ENCODE measurements around the gene GYG2. TPM values are rescaled to one million over a fixed set of nuclear protein-coding genes. Genes with fewer than 3 reads are reported as not detected.

GYG2 gene
- polyA plus RNA-seq, 1 of the 3 experiments (the other 2 are of a cell fraction) = 1.8 TPM

DNA sequence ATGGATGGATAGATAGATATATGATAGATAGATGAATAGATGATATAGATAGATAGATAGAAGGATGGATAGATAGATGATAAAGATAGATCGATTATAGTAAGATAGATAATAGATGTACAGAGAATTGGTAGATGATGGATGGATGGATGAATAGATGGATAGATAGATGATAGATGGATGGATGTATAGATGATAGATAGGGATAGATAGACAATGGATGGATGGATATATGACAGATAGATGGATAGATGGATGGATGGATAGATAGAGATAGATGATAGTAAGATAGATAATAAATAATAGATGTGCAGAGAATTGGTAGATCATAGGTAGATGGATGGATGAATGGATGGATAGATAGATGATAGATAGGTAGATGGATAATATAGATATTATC, 12.2 kb downstream of the GYG2 start:
- Histone ChIP-seq H3K79me2 (ENCODE audit: insufficient read depth) (no peaks in the 10 kb centered on the region), H3K4me1 (ENCODE audit: control insufficient read depth in 1 of 2, insufficient read depth in 2 of 2, low read depth in 1 of 2, low read length in 1 of 2) (no peaks in the 10 kb centered on the region), H3K9me2 (no peaks in the 10 kb centered on the region), H3K4me2 (no peak overlapping the region), H4K20me1 (ENCODE audit: insufficient read depth) (no peaks in the 10 kb centered on the region), H3K36me3 (replicated peaks in 1 of 2; ENCODE audit: control insufficient read depth in 1 of 2, insufficient read depth in 2 of 2, low read length in 1 of 2) (no peaks in the 10 kb centered on the region), H3K27ac (ENCODE audit: low read depth in 2 of 2, low read length in 1 of 2) (no peak overlapping the region), H3K4me3 (ENCODE audit: low read depth in 2 of 2, low read length in 1 of 2) (no peak overlapping the region), H3K27me3 (ENCODE audit: insufficient read depth) (no peaks in the 10 kb centered on the region), H3K9ac (no peak overlapping the region), H2AFZ (ENCODE audit: low read depth) (no peak overlapping the region), H3K9me3 (no peaks in the 10 kb centered on the region; the same call in 1 of the 2 replicates), H3F3A (replicated peaks; ENCODE audit: insufficient read depth) (no peaks in the 10 kb centered on the region)
- ChIA-PET POLR2A (no interaction called here), CTCF (interaction anchor here (0.6 kb wide), 1 partner anchor 21 kb away, joined by 3 read pairs; no protein-coding TSS in a partner anchor)
- TF ChIP-seq NFIC (IDR thresholded peaks at IDR 0.05; ENCODE audit: borderline replicate concordance) (no peak), FOXM1 (IDR thresholded peaks at IDR 0.05; ENCODE audit: low read depth) (no peak), FOSL2 (IDR thresholded peaks at IDR 0.05; ENCODE audit: borderline replicate concordance, low read depth) (no peak), POLR2AphosphoS5 (IDR thresholded peaks at IDR 0.05; ENCODE audit: low read depth, low read length) (no peak), GATA2 (CRISPR knock-in tag; IDR thresholded peaks at IDR 0.05) (no peak), CHD2 (IDR thresholded peaks at IDR 0.05; ENCODE audit: low read length, partially characterized antibody) (no peak)
- TF ChIP-seq, protein P1, sequence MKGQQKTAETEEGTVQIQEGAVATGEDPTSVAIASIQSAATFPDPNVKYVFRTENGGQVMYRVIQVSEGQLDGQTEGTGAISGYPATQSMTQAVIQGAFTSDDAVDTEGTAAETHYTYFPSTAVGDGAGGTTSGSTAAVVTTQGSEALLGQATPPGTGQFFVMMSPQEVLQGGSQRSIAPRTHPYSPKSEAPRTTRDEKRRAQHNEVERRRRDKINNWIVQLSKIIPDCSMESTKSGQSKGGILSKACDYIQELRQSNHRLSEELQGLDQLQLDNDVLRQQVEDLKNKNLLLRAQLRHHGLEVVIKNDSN (IDR thresholded peaks at IDR 0.05; ENCODE audit: borderline replicate concordance, low read depth) = no peak
- TF ChIP-seq, protein P2, sequence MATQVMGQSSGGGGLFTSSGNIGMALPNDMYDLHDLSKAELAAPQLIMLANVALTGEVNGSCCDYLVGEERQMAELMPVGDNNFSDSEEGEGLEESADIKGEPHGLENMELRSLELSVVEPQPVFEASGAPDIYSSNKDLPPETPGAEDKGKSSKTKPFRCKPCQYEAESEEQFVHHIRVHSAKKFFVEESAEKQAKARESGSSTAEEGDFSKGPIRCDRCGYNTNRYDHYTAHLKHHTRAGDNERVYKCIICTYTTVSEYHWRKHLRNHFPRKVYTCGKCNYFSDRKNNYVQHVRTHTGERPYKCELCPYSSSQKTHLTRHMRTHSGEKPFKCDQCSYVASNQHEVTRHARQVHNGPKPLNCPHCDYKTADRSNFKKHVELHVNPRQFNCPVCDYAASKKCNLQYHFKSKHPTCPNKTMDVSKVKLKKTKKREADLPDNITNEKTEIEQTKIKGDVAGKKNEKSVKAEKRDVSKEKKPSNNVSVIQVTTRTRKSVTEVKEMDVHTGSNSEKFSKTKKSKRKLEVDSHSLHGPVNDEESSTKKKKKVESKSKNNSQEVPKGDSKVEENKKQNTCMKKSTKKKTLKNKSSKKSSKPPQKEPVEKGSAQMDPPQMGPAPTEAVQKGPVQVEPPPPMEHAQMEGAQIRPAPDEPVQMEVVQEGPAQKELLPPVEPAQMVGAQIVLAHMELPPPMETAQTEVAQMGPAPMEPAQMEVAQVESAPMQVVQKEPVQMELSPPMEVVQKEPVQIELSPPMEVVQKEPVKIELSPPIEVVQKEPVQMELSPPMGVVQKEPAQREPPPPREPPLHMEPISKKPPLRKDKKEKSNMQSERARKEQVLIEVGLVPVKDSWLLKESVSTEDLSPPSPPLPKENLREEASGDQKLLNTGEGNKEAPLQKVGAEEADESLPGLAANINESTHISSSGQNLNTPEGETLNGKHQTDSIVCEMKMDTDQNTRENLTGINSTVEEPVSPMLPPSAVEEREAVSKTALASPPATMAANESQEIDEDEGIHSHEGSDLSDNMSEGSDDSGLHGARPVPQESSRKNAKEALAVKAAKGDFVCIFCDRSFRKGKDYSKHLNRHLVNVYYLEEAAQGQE (IDR thresholded peaks at IDR 0.05; ENCODE audit: low read depth, low read length) = no peak
- WGBS (ENCODE audit: low lambda C conversion rate) = 11% methylated on average over 1 of the region's 1 CpG
- DNase-seq = no peak

DNA sequence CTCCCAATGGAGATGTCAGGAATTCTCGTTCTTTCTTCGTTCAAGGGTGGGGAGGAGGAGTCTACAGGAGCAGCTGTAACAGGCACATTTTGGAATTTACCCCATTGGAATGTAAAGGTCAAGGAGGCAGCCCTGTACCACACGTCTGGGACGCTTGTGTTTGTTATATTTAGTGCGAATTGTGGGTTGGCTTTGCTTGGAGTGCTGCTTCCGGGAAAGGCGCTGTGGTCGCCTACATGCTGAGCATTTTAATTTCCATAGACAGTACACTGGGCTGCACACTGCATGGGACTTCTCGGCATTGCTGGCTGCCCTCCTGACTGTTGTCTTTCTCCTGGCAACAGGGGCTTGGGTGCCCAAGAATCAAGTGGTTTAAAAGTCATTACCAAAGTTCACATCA, 12.8 kb downstream of the GYG2 start:
- H3F3A ChIP-seq (replicated peaks; ENCODE audit: insufficient read depth) = no peaks in the 10 kb centered on the region
- no peaks in the 10 kb centered on the region for H3K4me1 ChIP-seq (ENCODE audit: control insufficient read depth in 1 of 2, insufficient read depth in 2 of 2, low read depth in 1 of 2, low read length in 1 of 2)
- H3K27me3 ChIP-seq (ENCODE audit: insufficient read depth) = no peaks in the 10 kb centered on the region
- no peak overlapping the region for H3K9ac ChIP-seq
- CTCF ChIA-PET = no interaction called here
- H3K4me2 ChIP-seq = no peak overlapping the region
- no peaks in the 10 kb centered on the region; the same call in 1 of the 2 replicates for H3K9me3 ChIP-seq
- no peak for DNase-seq
- no peak overlapping the region for H3K4me3 ChIP-seq (ENCODE audit: low read depth in 2 of 2, low read length in 1 of 2)
- H3K36me3 ChIP-seq (replicated peaks in 1 of 2; ENCODE audit: control insufficient read depth in 1 of 2, insufficient read depth in 2 of 2, low read length in 1 of 2) = no peaks in the 10 kb centered on the region
- no peaks in the 10 kb centered on the region for H3K9me2 ChIP-seq
- POLR2A ChIA-PET = no interaction called here
- WGBS (ENCODE audit: low lambda C conversion rate) = 37% methylated on average over 8 of the region's 9 CpGs
- H2AFZ ChIP-seq (ENCODE audit: low read depth) = no peak overlapping the region
- no peak overlapping the region for H3K27ac ChIP-seq (ENCODE audit: low read depth in 2 of 2, low read length in 1 of 2)
- H3K79me2 ChIP-seq (ENCODE audit: insufficient read depth) = no peaks in the 10 kb centered on the region
- H4K20me1 ChIP-seq (ENCODE audit: insufficient read depth) = no peaks in the 10 kb centered on the region
- TF ChIP-seq, protein P2 (IDR thresholded peaks at IDR 0.05; ENCODE audit: low read depth, low read length) = no peak
- TF ChIP-seq RCOR1 (IDR thresholded peaks at IDR 0.05; ENCODE audit: low read length) = no peak
- no peak for TF ChIP-seq FOXM1 (IDR thresholded peaks at IDR 0.05; ENCODE audit: low read depth)
- TF ChIP-seq, protein P3, sequence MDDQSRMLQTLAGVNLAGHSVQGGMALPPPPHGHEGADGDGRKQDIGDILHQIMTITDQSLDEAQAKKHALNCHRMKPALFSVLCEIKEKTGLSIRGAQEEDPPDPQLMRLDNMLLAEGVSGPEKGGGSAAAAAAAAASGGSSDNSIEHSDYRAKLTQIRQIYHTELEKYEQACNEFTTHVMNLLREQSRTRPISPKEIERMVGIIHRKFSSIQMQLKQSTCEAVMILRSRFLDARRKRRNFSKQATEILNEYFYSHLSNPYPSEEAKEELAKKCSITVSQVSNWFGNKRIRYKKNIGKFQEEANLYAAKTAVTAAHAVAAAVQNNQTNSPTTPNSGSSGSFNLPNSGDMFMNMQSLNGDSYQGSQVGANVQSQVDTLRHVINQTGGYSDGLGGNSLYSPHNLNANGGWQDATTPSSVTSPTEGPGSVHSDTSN (IDR thresholded peaks at IDR 0.05) = no peak
- TF ChIP-seq SMC3 (IDR thresholded peaks at IDR 0.05; ENCODE audit: low read depth, low read length) = no peak
- TF ChIP-seq, protein P1 (IDR thresholded peaks at IDR 0.05; ENCODE audit: borderline replicate concordance, low read depth) = no peak
- no peak for TF ChIP-seq RXRA (IDR thresholded peaks at IDR 0.05; ENCODE audit: borderline replicate concordance, low read depth)
- TF ChIP-seq CHD2 (IDR thresholded peaks at IDR 0.05; ENCODE audit: low read length, partially characterized antibody) = no peak
- TF ChIP-seq, protein P4, sequence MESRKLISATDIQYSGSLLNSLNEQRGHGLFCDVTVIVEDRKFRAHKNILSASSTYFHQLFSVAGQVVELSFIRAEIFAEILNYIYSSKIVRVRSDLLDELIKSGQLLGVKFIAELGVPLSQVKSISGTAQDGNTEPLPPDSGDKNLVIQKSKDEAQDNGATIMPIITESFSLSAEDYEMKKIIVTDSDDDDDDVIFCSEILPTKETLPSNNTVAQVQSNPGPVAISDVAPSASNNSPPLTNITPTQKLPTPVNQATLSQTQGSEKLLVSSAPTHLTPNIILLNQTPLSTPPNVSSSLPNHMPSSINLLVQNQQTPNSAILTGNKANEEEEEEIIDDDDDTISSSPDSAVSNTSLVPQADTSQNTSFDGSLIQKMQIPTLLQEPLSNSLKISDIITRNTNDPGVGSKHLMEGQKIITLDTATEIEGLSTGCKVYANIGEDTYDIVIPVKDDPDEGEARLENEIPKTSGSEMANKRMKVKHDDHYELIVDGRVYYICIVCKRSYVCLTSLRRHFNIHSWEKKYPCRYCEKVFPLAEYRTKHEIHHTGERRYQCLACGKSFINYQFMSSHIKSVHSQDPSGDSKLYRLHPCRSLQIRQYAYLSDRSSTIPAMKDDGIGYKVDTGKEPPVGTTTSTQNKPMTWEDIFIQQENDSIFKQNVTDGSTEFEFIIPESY (IDR thresholded peaks at IDR 0.05; ENCODE audit: borderline replicate concordance, low read depth) = no peak
- TF ChIP-seq MEF2A (IDR thresholded peaks at IDR 0.05; ENCODE audit: borderline replicate concordance, low read depth) = no peak

All from SK-N-SH (cell line).